Kidney (tissue), 14 donors: Measurements from ENCODE around the gene ANXA4. TPM values are rescaled to one million over a fixed set of nuclear protein-coding genes. Genes with fewer than 3 reads are reported as not detected.

Experiments
- DNase-seq, 5 donors: peaks; one replicate each; pipeline ENCODE4 v3.0.0-alpha.2; 2013 to 2020
- FAIRE-seq: peaks from 2 replicates; lab custom pipeline; 2012; peaks lifted over from hg19 to GRCh38; lab: Jason Lieb, UNC
- H3K27ac ChIP-seq, 2 donors: one replicate each; pipeline ENCODE4 v1.7.0; 2013; ENCODE audit warnings: low read depth in 2 of 2, low read length in 2 of 2, inconsistent platforms in 1 of 2
- H3K27me3 ChIP-seq: one replicate; pipeline ENCODE4 v1.7.1; 2013; ENCODE audit warnings: low read length, inconsistent platforms; ENCODE audit not compliant: control insufficient read depth, insufficient read depth
- H3K36me3 ChIP-seq, 3 donors: one replicate each; pipeline versions ENCODE4 v1.7.0 to v1.7.1; 2013; ENCODE audit warnings: low read length in 3 of 3, control low read depth in 1 of 3, inconsistent platforms in 1 of 3; ENCODE audit not compliant: insufficient read depth in 3 of 3, control insufficient read depth in 2 of 3
- H3K4me1 ChIP-seq, 3 donors: one replicate each; pipeline versions ENCODE4 v1.7.0 to v1.7.1; 2013; ENCODE audit warnings: low read length in 3 of 3, inconsistent platforms in 1 of 3, low read depth in 1 of 3; ENCODE audit not compliant: control insufficient read depth in 2 of 3, insufficient read depth in 2 of 3
- H3K4me3 ChIP-seq, 3 donors: one replicate each; pipeline versions ENCODE4 v1.7.0 to v1.8.1; 2013; ENCODE audit warnings: low read length in 3 of 3, control low read depth in 1 of 3, inconsistent platforms in 1 of 3
- H3K9ac ChIP-seq, 3 donors: one replicate each; pipeline versions ENCODE4 v1.7.0 to v1.7.1; 2013; ENCODE audit warnings: low read length in 3 of 3, control low read depth in 1 of 3, inconsistent platforms in 1 of 3
- H3K9me3 ChIP-seq, 3 donors: one replicate each; pipeline versions ENCODE4 v1.7.0 to v1.7.1; 2013; ENCODE audit warnings: low read length in 3 of 3, control low read depth in 1 of 3, inconsistent platforms in 1 of 3; ENCODE audit not compliant: control insufficient read depth in 2 of 3, insufficient read depth in 1 of 3
- intact Hi-C: fragments of 100-400 bp; cut with DNase I; formaldehyde crosslinking; loops from one replicate; pipeline ENCODE4 v1.11.1; 2022
- polyA plus RNA-seq: library from polyadenylated mRNA; stranded (reverse); fragments of 350-450 nt; fragmentation: Illumina TruSeq; extraction: RNeasy Lipid Tissue Mini Kit (QIAGEN cat#74804); gene quantifications from one replicate; pipeline ENCODE4 v1.2.3, GENCODE V29; 2014; ENCODE audit warnings: low read depth, low replicate concordance; ENCODE audit not compliant: insufficient read depth
- total RNA-seq: library from RNA; stranded (reverse); fragmentation: NEBNext Ultra II Directional; extraction: Animal tissue kit (Norgen Biotek cat#: 25700); gene quantifications from one replicate; pipeline ENCODE4 v1.2.1, GENCODE V29; 2021
- TF ChIP-seq, protein P1 (sequence below): IDR thresholded peaks from 3 replicates; pipeline ENCODE4 v1.5.1; 2012; ENCODE audit warnings: mild to moderate bottlenecking, moderate library complexity, borderline replicate concordance; ENCODE audit not compliant: insufficient read depth; ENCODE audit errors: extremely low read depth
- donor health status: control.
- donor health status: control.
- donor health status: control.
- donor health status: control.
- donor health status: control.
- donor health status: DM: yes; HTN: yes; CAD: no.
- donor health status: Normal renal cell carcinoma (clear cell type).

The ANXA4 gene
- total and polyA plus RNA-seq, 2 donors from 2014 or later: 168 to 287 TPM

DNA sequence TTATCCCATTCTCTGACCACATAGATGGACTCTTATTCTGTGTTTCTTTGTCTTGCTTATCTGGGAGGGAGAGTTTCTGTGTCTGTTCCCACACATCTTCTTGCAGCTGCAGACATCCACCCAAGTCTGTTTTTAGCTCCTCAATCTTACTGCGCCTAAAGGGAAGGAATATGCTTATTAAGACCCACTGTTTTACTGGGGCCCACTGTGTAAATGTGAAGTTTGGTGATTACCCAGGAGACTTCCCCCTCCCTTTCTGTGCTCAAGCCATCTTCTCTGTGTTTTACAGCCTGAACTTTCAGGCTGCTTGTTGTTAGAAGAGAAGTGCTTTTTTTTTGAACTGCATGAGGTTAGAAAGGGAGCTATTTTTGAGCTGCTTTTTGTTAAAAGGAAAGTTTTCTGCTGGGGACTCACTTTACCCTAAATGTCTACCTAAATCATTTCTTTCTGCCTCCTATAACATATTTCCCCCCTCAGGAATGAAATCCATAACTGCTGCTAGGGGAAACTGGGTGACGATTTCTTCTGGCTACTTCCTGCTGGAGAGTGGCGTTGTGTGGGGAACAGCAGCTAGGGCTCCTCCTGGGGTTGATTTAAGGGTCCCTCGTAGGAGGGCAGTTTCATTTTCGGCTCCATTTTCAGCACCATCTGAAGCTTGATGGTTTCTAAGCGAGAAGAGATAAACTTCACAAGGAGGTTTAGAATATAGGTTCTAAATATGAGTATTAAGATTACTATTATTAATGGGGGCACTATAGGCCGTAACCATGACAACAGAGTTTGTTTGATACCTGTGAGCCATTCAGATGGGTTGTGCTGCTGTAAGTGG, 48.1 kb downstream of the ANXA4 start:
- Histone ChIP-seq H3K9me3 (no peaks in the 10 kb centered on the region), H3K36me3 (peaks cover 0 to 10% (median 4%) of the 10 kb centered on the region in 3 donors), H3K27ac (peak overlapping the region; percentile 71 to 85), H3K4me1 (peaks cover 7 to 38% (median 11%) of the 10 kb centered on the region in 3 donors), H3K4me3 (peak overlapping the region in 2 of 3 donors; percentile 15 to 22), H3K9ac (peak overlapping the region in 1 of 3 donors; percentile 54), H3K27me3 (no peaks in the 10 kb centered on the region)
- DNase-seq (peak in 3 of 5 donors; percentile 48 to 80 (median 65)), FAIRE-seq (no peak)
- intact Hi-C loops: no loop called here
- TF ChIP-seq, protein P1, sequence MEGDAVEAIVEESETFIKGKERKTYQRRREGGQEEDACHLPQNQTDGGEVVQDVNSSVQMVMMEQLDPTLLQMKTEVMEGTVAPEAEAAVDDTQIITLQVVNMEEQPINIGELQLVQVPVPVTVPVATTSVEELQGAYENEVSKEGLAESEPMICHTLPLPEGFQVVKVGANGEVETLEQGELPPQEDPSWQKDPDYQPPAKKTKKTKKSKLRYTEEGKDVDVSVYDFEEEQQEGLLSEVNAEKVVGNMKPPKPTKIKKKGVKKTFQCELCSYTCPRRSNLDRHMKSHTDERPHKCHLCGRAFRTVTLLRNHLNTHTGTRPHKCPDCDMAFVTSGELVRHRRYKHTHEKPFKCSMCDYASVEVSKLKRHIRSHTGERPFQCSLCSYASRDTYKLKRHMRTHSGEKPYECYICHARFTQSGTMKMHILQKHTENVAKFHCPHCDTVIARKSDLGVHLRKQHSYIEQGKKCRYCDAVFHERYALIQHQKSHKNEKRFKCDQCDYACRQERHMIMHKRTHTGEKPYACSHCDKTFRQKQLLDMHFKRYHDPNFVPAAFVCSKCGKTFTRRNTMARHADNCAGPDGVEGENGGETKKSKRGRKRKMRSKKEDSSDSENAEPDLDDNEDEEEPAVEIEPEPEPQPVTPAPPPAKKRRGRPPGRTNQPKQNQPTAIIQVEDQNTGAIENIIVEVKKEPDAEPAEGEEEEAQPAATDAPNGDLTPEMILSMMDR: no peak

DNA sequence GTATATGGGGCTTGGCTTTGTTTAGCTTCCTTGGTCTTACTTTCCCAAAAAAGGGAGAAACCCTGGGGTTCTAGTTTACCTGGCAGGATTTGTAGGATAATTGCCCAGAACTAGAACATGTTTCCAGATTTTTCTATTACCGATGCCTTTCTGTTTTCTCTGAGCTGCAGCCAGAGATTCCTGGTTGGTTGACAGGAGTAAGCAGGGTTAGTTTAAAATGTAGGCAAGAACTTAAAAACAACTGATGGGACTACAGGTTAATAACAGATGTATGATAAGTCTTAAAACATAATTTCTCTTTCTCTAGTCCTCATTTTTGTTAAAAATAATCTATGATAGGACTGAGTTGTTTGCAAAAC, 48.6 kb downstream of the ANXA4 start:
- no peak for FAIRE-seq
- TF ChIP-seq, protein P1: no peak
- H3K36me3 ChIP-seq: peaks cover 0 to 8% (median 3%) of the 10 kb centered on the region in 3 donors
- intact Hi-C loops: no loop called here
- peak overlapping the region in 1 of 3 donors; percentile 15 for H3K4me3 ChIP-seq
- peak overlapping the region in 1 of 3 donors; percentile 54 for H3K9ac ChIP-seq
- peaks cover 7 to 38% (median 11%) of the 10 kb centered on the region in 3 donors for H3K4me1 ChIP-seq
- no peaks in the 10 kb centered on the region for H3K9me3 ChIP-seq
- H3K27me3 ChIP-seq: no peaks in the 10 kb centered on the region
- H3K27ac ChIP-seq: peak overlapping the region; percentile 71 to 85
- no peak for DNase-seq

DNA sequence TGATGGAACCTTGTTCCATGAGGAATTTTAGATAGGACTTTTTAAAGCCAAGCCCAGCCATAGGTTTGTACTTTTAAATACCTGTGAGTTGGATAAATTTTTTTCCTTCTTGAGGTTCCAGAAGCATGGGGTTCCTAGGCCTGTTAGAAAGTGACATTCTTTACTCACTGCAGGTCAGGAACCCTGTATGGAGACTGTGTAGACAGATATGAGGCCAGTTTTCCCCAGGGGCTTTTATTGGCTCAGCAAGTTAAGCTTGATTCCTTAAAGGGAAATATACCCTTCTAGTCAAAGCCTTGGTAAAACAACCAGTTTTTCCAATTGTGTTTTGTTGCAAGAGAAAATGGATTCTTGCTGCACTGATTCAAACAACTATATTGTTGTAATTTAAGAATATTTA, 49.1 kb downstream of the ANXA4 start:
- Histone ChIP-seq H3K36me3 (peaks cover 0 to 5% (median 2%) of the 10 kb centered on the region in 3 donors), H3K4me3 (peak overlapping the region in 1 of 3 donors; percentile 15), H3K4me1 (peaks cover 5 to 38% (median 11%) of the 10 kb centered on the region in 3 donors), H3K27ac (peak overlapping the region; percentile 54 to 85), H3K9ac (peak overlapping the region in 1 of 3 donors; percentile 54), H3K9me3 (no peaks in the 10 kb centered on the region), H3K27me3 (no peaks in the 10 kb centered on the region)
- intact Hi-C loops: no loop called here
- peak in 2 of 5 donors; percentile 2 to 60 for DNase-seq
- TF ChIP-seq, protein P1: no peak
- FAIRE-seq: no peak
